HPDE6-E6E7 (cell line): ENCODE data around the gene ZFP36L2.

Source experiments
- DNase-seq: peaks from one replicate; pipeline ENCODE4 v3.0.0; 2011; ENCODE audit warnings: missing footprints; ENCODE audit errors: extremely low spot score

Gene ZFP36L2

DNA sequence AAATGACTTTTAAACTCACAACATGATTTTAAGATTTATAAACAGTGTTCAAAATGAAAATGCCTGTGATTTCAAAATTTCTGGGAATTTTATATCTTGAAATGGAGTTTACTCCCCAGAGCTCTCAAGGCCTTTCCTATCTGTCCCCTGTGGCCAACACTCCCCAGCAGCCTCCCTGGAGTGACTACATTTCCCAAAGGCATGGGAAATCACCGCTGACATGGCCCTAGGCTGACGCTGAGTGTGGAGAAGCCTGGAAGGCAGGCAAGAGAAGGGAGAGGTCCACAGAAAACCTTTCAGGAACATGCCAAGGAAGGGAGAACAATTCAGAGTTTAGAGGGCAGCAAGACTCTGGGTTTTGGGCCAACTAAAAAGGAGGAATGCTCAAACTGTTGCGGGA lies 20.2 kb upstream of the ZFP36L2 start:
- no peak for DNase-seq

DNA sequence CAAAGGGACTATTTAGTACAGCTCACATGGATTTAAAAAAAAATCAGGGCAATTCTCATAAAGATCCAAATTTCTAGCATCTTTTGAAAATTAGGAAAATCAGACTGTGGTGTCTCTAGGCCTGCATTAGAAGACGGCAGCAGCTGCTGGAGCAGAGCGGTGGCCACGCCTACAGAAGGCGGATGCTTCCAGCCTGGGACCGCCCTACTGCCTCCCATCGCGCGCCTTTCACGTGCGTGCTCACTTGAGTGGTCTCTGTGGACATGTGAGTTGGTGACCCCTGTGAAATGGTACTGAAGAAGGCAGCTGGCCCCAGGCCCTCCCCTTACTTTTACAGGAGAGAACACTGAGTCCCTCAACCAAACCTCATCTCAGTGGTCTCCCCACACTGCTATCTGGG lies 15.2 kb upstream of the ZFP36L2 start:
- no peak for DNase-seq

DNA sequence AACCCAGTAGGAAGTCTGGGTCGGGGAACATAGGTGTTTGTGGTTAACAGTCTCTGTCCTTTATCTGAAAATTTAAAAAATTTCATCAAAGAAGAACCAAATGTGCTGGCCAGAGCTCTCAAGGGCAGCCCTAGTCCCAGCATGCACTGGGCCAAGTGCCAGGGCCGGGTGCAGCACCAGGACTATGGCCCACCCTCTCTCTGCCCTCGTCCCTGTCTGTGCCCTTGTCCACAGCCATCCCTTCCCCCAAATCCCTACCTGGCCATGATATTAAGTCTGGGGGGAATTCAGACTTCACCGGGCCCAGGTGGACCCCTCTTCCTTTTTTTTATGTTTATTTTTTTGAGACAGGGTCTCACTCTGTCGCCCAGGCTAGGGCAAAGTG lies 14.4 kb upstream of the ZFP36L2 start:
- no peak for DNase-seq

DNA sequence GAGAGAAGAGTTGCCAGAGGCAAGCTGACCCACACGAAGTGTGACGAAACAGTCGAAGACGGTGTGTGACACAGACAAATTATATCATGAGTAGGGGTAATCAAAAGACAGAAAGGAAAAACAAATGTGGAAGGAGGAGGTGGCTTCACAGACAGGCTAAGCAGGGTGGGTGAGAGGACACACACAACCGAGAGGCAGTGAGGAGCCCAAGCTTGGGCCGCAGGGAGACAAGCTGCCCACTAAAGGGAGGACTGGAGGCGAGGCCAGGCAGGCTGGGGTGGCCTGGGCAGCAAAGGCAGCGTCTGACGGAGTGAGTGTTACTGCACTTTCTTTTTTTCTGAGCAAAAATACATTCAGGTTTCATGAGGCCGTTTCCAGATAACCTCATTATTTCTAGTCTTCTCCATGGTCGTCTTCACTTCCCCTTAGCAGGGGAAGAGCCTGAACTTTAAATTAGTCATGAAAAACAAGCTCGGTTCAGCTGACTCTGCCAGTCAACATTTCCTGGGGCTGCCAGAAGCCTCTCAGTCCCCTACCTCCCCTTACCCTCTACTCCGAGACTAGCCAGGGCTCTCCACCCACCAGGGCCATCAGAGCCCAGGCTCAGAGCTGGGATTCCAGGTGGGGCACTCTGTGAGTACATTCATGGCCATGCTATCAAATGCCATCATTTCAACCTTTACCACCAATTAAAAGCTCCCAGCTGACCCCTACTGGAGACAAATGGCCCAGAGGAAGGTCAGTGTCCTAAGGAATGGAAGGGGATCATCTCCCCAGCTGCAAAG lies 13.8 kb upstream of the ZFP36L2 start:
- DNase-seq, result no peak

DNA sequence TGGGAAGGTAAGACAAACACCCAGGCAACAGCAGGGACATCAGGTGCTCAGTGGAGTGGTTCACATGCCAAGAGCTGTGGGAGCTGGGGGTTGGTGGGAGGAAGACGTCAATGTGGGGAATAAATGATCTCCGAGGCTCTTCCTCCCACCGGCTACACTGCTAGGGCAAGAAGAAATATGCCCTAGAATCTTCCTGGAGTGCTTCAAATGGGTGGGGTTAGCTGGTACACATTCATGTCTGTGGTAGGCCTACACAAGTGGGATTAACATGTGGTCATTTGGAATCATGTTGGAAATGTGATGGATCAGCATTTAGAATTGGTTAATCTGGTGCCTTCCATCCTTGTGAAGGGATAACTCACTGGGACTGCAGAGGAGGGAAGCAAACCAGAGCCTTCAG lies 12.4 kb upstream of the ZFP36L2 start:
- no peak for DNase-seq

DNA sequence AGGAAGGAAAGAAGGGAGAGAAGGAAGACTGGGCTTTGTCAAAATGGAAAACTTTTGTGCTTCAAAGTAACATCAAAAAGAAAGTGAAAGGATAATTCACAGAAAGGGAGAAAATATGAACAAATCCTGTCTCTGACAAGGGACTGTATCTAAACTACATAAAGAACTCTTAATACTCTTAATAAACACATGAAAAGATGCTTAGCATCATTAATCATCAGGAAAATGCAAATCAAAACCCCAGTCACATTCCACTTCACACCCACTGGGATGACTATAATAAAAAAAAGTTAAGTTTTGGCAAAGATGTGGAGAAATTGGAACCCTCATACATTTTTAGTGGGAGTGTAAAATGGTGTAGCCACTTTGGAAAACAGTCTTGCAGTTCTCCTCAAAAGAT lies 11.8 kb upstream of the ZFP36L2 start:
- no peak for DNase-seq

DNA sequence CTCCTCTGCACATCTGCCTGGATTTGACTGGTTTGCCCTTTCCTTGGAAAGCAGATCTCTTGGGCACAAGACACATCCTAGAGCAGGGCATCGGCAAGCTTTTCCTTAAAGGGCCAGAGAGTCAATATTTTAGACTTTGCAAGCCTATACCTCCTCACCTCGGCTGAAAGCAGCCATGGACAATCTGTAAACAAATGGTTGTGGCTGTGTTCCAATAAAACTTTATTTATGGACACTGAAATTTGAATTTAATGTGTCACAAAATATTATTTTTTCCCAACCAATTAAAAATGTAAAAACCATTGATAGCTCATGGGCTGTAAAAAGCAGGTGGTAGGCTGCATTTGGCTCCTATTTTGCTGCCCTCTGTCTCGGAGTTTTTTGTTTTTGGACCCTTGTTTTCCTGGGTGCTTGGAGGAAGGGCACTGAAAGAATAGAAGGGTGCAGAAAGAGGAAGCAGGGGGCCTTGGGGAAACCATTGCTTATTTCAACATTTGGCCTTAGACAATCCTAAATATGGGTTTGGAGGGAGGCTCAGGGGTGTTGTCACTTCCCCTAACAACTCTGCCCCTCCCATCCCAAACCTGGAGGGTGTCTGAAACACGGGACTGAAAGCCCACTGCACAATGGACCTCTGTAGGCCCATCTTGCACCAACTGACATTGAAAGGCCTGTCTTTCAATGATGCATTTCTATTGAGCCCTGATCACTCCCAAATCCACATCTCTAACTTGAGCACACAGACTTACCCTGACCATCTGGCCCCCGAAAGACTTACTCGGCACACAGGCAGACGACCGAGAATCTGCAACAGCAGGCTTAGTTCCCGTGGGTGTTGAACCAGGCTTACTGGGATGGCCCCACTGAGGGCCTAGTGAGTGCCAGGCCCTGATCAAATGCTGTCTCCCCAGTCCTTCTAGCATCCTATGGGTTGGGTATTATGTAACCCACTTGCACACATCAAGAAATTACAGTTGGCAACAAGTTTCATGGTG lies 7.1 kb upstream of the ZFP36L2 start:
- no peak for DNase-seq

DNA sequence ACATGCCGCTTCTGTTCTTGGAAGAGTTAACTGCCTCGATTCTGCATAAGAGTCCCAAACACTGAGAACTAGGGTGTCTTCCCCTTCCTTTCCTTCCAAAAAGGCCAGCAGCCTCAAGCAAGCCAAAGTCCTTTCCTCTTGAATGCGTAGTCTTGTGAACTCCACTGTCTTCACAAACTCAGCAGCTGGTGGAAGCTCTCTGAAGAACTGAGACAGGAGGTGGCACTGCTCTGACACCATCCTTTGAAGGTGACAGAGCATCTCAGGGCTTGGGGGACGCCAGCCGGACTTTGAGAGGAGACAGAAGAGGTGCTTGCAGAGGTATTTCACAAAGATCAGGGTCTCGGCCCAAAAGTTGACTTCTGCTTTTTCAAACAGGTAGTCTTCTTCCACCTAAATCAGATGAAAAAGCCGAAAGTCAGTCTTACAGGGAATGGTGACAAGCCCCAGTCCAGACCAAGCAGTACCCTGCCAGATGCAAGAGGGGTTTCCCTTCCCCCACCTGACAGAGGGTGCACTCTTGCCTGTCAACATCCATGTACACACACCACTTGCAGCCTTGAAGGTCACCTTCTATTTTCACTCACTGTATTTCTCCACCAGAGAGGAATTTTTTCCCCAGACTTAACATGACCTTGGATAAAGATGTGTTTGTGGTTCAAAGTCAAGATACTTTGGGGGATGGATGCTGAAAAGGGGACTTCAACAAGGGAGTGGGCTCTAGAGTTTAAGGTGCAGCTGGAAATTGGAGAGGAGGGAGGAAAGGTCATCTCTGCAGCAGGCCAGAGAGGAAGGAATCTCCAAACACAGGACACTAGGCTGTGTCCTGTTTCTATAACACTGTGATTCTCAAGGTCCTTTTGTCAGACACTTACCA lies 4.8 kb upstream of the ZFP36L2 start:
- DNase-seq, result no peak

DNA sequence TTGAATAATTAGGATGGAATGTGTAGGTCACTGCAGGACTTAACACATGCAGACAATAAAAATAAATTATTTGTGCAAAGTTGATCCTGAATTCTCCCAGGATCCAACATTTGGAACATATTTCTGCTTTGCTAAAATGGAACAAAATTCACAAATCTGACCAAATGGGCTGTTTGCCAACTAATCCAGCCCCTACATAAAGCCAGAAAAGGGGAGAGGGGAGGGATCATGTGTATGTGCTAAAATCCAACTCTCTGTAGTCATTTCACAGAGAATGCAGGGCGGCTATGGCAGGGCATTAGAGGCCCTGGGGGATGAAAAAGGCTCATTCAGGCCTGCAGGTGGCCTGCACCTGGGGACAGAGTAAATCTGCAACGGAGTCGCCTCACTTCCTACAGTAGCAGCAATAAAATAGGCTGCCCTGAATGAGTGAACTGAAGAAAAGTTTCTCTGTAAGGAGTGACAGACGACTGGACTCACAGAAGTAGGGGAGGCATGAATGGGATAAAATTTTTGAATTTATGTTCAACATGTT lies 4.0 kb upstream of the ZFP36L2 start:
- no peak for DNase-seq

DNA sequence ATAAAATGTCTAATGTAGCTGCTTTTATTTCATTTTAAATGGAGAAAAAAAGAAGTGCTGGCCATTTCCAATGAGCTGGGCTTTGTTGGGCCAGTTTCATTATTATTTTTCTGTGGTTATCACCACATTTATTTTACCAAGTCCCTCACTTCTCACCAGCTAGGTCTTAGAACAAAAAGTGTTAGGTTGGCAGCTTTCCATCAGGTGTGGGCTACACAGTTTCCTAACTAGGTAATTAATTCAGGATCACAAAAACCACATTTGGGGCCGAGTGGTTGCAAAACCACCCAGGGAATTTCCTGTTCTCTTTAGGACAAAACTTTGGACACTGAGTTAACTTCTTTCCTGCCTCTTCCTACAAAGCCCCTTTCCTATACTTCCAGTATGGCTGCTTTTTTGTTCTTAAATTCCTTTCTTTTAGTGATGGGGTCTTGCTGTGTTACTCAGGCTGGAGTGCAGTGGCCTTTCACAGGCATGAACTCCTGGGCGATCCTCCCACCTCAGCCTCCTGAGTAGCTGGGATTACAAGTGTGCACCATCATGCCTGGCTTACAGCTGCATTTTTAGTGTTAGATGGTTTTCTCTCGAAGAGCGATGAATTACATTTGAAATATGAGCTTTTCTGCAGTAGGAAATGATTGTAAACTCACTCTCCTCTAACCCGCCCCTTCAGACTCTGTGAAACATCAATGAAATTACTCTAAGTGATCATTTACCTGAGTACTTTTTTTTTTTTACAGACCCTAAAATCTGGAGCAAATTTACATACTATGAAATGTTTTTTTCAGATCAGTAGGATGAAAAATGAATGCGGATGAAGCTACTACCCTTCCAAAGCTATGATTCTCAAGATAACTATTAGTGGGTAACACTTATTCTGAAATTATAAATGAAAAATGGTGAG lies 2.6 kb upstream of the ZFP36L2 start:
- no peak for DNase-seq

DNA sequence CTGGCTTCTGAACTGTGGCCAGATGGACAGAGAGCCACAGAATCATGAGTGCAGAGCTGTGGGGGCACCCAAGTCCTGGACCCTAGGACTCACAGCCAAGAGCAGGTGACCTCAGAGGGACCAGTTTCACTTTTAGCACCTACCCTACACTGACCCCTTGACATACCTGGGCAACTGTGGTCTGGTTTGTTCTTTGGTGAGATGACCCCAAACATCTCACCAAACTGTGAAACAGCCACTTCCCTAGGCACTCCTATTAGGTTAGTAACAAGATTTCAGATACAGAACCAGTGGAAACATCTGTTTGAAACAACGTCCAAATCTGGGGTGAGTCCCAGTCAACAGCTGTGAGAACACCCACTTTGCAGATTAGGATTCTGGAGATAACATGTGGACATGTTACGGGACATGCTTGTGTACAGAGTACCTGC lies 1.9 kb upstream of the ZFP36L2 start:
- DNase-seq, result no peak

DNA sequence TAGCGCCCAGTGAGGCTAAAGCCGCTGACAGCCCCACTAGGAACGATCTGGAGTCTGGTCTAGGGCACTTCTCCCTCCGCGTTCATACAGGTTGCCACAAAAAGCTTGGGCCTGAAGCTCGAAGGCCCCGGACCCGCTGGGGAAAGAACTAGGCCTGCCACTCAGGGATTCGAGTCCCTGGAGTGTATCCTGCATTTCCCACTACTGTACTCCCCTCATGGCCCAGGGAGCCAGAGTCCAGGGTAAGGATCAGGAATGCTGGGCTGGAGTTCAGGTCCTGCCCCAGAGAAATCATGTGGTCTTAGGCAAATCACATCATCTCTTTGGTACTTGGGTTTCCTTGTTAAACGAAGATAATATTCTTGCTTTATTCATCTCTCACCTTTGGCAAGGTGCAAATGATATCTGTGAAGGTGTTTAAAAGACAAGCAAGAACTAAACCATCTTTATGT lies 1.4 kb upstream of the ZFP36L2 start:
- no peak for DNase-seq

DNA sequence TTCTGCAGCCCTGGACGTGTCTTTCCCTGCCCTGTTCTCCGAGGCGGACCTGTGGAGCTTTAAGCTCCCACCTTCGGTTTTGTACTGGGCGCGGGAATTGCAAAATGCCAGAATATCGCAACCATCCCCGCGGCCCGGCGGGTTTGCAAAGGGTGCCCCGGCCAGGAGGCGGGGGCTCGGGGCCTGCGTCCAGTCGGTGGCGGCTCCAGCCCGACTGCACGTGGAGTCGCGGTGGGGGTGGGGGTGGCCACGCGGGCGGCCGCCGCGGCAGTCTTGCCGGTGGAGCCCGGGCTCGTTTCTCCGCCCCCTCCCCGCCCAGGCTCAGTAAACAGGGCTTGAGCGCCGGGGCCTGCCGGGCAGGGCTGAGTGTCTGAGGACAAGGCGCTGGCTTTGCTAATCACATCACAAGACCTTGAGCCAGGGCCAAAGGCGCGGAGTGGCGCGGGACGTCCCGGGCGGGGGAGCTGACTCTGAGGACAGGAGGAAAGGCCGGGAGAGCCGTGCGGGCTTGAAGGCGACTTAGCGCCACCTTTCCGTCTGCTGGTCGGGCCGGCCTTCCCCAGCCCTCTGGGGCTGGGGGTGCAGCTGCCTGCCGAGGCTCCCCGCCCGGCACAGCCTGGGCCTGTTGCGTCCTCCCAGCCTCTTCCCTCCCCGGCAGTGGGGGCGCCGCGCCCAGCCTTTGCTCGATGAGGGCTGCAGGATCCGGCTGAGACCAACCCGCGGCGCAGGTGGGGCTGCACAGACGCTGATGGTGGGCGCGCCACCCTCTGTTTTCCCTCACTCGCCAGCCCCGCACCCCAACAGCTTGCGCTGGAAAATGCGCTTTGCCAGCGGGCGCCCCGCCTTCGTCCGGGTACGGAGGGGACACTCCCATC lies 786 bp upstream of the ZFP36L2 start:
- DNase-seq, result no peak

DNA sequence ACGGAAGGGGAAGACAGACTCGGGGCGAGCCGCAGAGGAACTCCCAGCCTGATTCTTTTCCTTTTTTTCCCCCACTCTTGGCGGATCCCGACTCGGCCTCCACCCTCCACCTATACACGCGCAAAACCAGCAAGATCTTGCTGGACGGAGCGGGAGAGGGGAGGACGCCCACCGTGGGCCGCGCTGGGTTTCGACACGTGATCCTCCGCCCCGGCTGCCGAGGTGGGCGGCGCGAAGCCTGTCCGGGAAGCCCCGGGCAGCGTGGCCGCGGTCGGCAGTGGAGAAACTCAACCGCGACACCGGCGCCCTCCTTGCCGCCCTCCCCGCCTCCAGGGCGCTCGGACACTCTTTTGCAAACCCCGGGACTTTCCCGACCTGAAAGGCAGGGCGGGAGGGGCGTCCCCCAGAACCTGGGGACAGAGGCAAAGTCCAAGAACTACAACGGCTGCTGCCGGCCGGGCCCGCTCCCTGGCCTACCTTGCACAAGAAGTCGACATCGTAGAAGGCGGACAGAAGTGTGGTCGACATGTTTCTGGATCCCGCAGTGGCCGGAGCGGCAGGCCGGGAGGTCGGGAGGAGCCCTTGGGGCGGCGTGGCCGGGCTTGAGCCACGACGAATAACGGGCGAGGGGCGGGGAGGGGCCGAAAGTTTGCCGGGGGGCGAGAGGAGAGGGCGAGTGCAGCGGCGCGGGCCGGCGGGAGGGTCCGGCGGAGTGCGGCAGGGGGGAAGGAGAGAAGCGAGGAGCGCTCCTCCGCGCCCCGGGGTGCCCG lies 433 bp downstream of the ZFP36L2 start:
- no peak for DNase-seq

DNA sequence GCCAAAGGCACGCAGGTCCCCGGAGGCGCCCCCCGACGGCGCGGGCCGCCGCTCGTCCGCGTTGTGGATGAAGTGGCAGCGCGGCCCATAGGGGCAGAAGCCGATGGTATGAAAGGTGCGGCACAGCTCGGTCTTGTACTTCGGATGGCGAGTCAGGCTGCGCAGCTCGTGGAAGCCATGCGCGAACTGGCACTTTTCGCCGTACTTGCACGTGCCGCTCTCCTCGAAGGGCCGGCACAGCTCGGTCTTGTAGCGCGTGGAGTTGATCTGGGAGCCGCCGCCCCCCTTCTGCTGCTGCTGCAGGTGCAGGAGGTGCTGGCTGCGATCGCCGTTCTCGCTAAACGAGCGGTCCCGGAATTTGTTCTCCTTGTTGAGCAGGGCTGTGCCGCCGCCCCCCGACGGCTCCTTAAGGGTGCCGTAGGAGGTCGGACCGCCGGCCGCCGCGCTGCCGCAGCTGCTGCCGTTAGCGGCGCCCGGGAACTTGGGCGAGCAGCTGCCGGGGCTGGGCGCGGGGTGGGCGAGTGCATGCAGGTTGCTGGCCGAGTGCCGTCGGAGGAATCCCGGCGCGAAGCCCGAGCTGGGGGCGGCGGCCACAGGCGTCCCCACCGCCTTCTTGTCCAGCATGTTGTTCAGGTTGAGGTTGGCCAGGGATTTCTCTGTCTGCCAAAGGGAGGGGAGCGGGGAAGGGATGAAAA lies 1.2 kb downstream of the ZFP36L2 start:
- DNase-seq, result no peak

DNA sequence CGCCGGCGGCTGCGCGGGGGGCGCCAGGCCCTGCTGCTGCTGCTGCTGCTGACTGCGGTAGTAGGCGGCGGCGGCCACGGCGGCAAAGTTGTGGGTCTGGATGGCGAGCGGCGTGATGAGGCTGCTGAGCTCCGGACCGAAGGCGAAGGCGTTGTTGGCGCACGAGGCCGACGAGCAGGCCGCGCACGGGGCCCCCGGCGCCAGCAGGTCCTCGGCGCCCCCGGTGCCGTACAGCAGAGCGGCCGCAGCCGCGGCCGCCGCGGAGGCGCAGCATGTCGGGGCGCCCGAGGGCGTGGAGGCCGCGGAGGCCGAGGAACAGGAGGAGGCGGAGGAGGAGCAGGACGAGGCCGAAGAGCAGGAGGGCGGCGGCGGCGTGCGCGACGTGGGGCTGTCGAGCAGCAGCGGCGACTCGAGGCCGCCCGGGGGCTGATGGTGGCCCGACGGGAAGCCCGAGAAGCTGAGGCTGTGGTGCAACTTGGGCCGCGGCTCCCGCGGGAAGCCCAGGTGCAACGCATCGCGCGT lies 1.8 kb downstream of the ZFP36L2 start:
- DNase-seq, result no peak

DNA sequence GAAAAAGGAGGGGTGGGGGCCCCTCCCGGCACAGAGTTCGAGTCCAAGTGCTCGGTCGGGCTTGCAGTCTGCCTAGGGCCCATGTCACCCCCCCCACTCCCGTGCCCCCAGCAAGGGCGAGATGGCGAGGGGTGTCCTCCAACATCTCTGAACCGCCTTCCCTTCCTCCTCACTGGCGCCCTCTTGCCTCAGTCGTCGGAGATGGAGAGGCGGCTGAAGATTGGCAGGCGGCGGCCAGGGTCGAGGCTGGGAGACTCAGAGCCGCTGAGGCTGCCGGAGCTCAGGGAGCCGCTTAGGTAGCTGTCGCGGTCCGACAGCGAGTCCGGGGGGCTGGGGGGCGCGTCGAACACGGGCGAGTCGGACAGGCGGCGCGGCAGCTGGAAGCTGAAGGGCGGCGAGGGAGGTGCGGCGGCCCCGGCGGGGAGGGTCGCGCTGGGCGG lies 2.3 kb downstream of the ZFP36L2 start:
- no peak for DNase-seq

DNA sequence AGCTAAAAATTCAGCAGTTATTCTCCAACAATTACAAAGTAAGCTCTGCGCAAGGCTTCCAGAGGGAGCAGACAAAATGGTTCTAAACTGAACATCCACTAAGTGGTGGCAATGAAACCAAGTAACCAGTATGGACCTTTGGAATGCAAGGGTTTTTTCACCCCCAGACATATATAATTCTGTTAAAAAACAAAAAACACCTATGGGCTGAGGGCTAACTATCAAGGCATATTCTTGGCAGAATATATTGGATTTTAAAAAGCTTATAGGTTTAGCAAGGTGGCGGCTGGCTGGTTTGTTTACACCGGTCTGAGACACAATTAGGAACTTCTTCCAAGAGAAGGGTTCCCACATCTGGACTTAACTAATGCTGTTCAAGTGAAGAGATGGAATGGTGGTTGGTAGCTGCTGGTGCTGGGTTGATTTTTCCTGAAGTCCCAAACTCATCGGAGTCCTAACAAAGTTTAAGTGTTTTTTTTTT lies 2.8 kb downstream of the ZFP36L2 start:
- DNase-seq, result no peak
